GM10266 (cell line): Measurements from ENCODE around the gene ATF7IP2.
"Not testable (repeated sequence)": the region's sequence is repeated elsewhere in the genome, so short reads cannot be mapped to it uniquely, and the experiment has no call there.

ENCODE experiments used
- DNase-seq: peaks from one replicate; pipeline ENCODE4 v3.0.0; 2012; ENCODE audit errors: extremely low spot score
- TF ChIP-seq, protein P1 (sequence below): IDR thresholded peaks from 2 replicates; pipeline ENCODE4 v1.5.1; 2012; ENCODE audit warnings: mild to moderate bottlenecking, low read depth; ENCODE audit not compliant: control insufficient read depth, insufficient read depth; ENCODE audit errors: missing control alignments

The ATF7IP2 gene, protein sequence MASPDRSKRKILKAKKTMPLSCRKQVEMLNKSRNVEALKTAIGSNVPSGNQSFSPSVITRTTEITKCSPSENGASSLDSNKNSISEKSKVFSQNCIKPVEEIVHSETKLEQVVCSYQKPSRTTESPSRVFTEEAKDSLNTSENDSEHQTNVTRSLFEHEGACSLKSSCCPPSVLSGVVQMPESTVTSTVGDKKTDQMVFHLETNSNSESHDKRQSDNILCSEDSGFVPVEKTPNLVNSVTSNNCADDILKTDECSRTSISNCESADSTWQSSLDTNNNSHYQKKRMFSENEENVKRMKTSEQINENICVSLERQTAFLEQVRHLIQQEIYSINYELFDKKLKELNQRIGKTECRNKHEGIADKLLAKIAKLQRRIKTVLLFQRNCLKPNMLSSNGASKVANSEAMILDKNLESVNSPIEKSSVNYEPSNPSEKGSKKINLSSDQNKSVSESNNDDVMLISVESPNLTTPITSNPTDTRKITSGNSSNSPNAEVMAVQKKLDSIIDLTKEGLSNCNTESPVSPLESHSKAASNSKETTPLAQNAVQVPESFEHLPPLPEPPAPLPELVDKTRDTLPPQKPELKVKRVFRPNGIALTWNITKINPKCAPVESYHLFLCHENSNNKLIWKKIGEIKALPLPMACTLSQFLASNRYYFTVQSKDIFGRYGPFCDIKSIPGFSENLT

DNA sequence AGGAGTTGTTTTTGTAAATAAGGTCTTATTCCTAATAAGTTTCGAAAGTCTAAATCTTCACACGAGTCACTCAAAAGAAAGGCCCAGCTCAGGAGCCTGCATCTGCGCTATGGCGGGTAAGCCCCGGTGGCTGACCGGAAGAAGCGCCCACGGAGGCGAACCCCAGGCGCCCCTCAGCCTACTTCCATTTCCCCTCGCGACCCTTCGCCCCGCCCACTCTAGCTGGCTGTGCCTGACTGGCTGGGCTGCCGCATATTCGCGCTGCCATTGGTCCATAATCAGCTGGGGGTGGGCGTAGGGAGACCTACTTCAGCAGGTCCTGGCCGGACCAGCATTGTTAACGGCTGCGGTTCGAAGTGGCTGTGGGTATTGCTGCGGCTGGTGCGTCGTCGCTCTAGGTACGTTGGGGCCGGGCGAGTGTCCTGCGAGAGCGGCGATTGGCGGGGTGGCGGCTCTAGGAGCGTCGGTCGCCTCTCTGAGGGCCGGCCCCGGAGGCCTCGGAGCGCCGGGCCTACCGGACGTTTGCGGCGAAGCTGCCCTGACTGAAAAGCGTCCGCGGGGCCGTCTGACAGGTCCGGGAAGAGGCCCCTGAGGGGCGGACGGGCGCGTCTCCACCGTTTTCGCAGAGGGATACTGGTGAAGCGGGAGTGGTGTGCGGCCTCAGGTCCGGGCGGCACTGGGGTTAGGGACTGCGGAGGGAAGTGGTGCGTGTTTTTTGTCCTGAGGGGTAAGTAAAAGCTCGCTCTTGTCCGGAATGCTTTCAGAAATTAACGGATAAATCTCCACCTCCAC, at the start of gene ATF7IP2:
ATF7IP2 (plus strand) TSS at position 337 of the 792 bp plus-strand sequence. CDS start 44,560 bp downstream, outside the sequence.
- peak; percentile 89 for DNase-seq
- TF ChIP-seq, protein P1, sequence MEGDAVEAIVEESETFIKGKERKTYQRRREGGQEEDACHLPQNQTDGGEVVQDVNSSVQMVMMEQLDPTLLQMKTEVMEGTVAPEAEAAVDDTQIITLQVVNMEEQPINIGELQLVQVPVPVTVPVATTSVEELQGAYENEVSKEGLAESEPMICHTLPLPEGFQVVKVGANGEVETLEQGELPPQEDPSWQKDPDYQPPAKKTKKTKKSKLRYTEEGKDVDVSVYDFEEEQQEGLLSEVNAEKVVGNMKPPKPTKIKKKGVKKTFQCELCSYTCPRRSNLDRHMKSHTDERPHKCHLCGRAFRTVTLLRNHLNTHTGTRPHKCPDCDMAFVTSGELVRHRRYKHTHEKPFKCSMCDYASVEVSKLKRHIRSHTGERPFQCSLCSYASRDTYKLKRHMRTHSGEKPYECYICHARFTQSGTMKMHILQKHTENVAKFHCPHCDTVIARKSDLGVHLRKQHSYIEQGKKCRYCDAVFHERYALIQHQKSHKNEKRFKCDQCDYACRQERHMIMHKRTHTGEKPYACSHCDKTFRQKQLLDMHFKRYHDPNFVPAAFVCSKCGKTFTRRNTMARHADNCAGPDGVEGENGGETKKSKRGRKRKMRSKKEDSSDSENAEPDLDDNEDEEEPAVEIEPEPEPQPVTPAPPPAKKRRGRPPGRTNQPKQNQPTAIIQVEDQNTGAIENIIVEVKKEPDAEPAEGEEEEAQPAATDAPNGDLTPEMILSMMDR: no peak

DNA sequence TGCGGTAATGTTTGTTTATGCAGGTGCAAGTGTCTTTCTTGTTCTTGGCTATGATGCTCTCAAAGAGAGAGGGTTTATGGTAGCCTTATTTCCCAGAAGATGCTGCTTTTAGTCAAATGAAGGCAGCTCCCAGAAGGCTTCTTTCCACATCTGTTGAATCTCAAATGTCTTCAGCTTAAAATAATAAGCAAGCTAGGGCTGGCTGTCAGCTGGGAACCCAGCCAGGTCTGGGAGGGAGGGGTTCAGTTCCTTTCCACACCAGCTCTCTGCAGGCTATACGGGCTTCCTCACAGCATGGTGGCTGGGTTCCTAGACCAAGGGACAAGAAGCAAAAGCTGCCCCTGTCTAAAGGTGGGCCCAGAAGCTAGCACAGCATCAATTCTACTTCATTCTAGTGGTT, 47.4 kb upstream of the ATF7IP2 start:
- TF ChIP-seq, protein P1: no peak
- no peak for DNase-seq

DNA sequence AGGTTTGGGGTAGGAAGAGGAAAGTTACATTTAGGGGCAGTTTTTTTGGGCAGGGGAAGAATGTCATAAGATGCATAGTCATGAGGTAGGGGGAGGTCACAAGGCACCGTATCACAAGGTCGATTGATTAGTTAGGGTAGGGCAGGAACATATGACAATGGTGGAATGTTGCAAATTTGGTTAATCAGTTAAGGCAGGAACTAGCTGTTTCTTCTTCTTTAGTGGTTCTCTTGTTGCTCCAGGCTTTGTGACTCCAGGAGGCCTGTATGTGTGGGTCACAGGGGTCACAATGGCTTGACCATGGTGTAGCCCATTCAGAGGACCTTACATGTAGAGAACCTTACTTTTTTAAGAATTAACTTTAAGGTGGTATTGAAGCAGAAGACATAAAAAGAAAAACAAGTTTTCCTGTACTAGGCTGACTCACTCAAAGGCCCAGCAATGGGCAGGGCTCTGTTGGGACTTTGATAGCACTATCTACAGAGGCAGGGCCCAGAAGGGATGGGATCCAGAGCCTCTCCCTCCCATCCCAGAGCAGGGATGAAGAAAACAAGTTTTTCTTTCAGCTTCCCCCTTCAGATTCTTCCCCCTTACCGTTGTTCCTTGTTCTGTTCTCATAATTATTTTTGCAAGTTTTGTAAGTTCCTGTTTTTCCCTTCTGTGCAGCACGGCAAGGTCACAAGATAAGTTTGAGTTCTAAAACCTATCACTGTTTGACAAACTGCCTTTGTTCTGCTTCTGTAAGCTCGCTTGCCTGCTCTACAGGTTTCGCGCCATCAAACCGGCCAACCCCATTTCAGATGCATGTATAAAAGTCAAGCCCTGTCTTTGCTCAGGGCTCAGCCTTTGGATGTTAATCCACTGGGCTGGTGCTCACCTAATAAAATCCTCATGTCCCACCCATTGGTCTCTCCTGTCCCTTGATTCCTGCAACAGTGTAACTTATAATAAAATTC, 45.8 kb upstream of the ATF7IP2 start:
- DNase-seq: no peak
- TF ChIP-seq, protein P1: no peak

DNA sequence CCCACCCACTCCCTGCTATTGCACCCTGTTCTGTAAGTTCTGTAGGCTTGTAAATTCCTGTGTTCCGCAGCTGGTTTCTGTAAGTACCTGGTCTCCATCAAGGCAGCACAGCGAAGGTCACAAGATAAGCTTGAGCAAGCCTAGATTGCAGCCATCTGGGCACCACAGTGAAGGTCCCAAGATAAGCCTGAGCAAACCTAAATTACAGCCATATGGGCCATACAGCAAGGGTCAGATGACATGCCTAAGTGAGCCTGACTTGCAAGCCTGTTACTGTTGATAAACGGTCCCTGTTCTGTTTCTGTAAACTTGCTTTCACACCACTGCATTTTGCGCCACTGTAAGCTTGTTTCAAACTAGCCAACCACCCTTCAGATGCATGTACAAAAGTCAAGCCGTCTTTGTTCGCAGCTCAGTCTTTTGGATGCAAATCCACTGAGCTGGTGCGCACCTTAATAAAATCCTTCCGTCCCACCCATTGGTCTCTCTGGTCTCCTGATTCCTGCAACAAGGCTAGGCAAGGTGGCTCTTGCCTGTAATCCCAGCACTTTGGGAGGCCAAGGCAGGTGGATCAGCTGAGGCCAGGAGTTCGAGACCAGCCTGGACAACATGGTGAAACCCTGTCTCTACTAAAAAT, 42.6 kb upstream of the ATF7IP2 start:
- DNase-seq: no peak
- TF ChIP-seq, protein P1: no peak

DNA sequence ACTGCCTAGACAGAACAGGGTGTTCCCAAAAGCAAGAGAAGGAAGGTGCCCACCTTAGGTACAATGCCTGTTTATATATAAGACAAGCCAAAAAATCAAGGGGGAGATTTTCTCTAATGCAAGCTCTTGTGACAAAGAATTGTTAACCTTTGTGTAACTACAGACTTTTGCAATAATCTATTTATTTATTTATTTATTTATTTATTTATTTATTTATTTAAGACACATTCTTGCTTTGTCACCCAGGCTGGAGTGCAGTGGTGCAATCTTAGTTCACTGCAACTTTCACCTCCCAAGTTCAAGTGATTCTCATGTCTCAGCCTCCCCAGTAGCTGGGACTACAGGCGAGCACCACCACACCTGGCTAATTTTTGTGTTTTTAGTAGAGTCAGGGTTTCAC, 41.2 kb upstream of the ATF7IP2 start:
- not testable (repeated sequence) for DNase-seq

DNA sequence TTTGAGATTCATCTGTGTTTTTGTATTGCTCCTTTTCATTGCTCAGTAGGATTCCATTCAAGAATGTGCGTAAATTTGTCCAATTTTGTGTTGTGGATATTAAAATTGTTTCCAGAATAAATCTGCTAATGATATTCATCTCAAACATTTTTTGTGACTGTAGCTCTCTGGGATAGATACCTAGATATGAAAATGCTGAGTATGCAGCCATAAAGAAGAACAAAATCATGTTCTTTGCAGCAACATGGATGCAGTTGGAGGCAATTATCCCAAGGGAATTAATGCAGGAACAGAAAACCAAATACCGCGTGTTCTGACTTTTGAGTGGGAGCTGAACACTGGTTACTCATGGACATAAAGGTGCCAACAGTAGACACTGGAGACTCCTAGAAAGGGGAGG, 40.2 kb upstream of the ATF7IP2 start:
- DNase-seq: no peak
- TF ChIP-seq, protein P1: no peak

DNA sequence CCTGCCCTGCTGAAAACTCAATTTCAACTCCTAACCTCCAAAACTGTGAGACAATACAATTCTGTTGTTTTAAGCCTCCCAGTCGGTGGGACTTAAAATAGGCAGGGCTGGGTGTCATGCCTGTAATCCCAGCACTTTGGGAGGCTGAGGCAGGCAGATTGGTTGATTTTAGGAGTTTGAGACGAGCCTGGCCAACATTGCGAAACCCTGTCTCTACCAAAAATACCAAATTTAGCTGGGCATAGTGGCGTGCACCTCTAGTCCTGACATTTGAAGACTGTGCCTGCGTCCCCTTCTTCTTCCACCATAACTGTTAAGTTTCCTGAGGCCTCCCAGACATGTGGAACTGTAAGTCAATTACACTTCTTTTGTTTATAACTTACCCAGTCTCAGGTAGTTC, 36.0 kb upstream of the ATF7IP2 start:
- DNase-seq: no peak
- TF ChIP-seq, protein P1: no peak
